Measurements from ENCODE around the gene TRERF1.

- TF ChIP-seq ZNF274 (IDR thresholded peaks at IDR 0.05; ENCODE audit: low read length) (no peak), ZNF274 (tag by site-specific recombination; IDR thresholded peaks at IDR 0.05; ENCODE audit: borderline replicate concordance) (no peak), CTCF (tag by site-specific recombination; IDR thresholded peaks at IDR 0.05) (no peak), ZNF433 (tag by site-specific recombination; IDR thresholded peaks at IDR 0.05; ENCODE audit: low read depth) (no peak), OSR2 (tag by site-specific recombination; IDR thresholded peaks at IDR 0.05) (no peak), ZSCAN16 (tag by site-specific recombination; IDR thresholded peaks at IDR 0.05) (no peak), ZIC2 (tag by site-specific recombination; IDR thresholded peaks at IDR 0.05) (no peak)
These were observed 200.2 kb downstream of the TRERF1 start for GRCh38 chr6:42251500-42251899.
